ENCODE data around the gene MAT1A.
"Not testable (repeated sequence)": the region's sequence is repeated elsewhere in the genome, so short reads cannot be mapped to it uniquely, and the experiment has no call there.

The MAT1A gene

DNA sequence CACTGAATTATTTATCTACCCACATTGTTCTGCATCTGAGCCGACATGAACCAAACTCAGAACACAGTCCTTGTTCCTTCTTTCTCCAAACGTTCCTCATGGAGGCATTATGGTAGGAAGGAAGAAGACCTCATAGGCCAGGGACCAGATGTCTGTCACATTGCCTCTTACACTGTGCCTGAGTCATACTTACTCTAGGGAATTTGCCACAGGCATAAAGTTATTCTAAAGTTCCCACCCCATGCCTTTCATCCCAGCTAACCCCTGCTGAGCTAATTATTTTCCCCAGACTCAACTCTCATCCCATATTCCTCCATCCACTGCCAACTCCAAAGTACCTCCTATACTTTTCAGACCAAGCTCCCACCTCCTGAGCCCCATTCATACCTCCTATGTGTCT, 21.2 kb downstream of the MAT1A start:
- Histone ChIP-seq H3K27me3 (ENCODE audit: control insufficient read depth in 5 of 5, insufficient read depth in 4 of 5, low read length in 5 of 5) (peaks cover 0 to 8% (median 3%) of the 10 kb centered on the region in 5 donors), H3K4me3 (ENCODE audit: low read depth in 1 of 5, low read length in 5 of 5) (no peak overlapping the region), H3K9me3 (ENCODE audit: control insufficient read depth in 5 of 5, low read length in 5 of 5) (no peaks in the 10 kb centered on the region), H3K27ac (ENCODE audit: low read depth, low read length) (no peak overlapping the region), H3K36me3 (ENCODE audit: control insufficient read depth in 5 of 5, insufficient read depth in 5 of 5, low read length in 5 of 5) (no peaks in the 10 kb centered on the region), H3K4me1 (ENCODE audit: control insufficient read depth in 5 of 5, insufficient read depth in 5 of 5, low read length in 5 of 5) (peaks cover 0 to 2% (median 0%) of the 10 kb centered on the region in 5 donors), H3K9ac (ENCODE audit: low read length in 5 of 5) (no peak overlapping the region)

DNA sequence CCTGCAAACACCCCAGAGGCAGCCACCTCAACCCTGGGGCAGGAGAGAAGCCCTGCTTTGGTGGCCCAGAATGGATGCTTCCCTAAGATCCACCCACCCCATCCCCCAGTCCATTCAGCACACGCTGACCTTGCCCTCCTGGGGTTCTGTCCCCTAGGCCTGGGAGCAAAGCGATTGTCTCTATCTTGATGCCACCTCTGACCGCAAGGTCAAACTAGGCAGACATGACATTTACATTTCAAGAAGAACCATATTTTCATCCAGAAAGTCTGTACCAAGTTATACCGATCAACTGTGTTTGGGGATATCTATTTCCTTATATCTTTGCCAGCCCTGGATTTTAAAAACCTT, 23.0 kb downstream of the MAT1A start:
- Histone ChIP-seq H3K27ac (ENCODE audit: low read depth, low read length) (no peak overlapping the region), H3K4me1 (ENCODE audit: control insufficient read depth in 5 of 5, insufficient read depth in 5 of 5, low read length in 5 of 5) (no peaks in the 10 kb centered on the region), H3K27me3 (ENCODE audit: control insufficient read depth in 5 of 5, insufficient read depth in 4 of 5, low read length in 5 of 5) (peaks cover 0 to 8% (median 3%) of the 10 kb centered on the region in 5 donors), H3K4me3 (ENCODE audit: low read depth in 1 of 5, low read length in 5 of 5) (no peak overlapping the region), H3K9me3 (ENCODE audit: control insufficient read depth in 5 of 5, low read length in 5 of 5) (peaks cover 0 to 2% (median 0%) of the 10 kb centered on the region in 5 donors), H3K9ac (ENCODE audit: low read length in 5 of 5) (no peak overlapping the region), H3K36me3 (ENCODE audit: control insufficient read depth in 5 of 5, insufficient read depth in 5 of 5, low read length in 5 of 5) (no peaks in the 10 kb centered on the region)

DNA sequence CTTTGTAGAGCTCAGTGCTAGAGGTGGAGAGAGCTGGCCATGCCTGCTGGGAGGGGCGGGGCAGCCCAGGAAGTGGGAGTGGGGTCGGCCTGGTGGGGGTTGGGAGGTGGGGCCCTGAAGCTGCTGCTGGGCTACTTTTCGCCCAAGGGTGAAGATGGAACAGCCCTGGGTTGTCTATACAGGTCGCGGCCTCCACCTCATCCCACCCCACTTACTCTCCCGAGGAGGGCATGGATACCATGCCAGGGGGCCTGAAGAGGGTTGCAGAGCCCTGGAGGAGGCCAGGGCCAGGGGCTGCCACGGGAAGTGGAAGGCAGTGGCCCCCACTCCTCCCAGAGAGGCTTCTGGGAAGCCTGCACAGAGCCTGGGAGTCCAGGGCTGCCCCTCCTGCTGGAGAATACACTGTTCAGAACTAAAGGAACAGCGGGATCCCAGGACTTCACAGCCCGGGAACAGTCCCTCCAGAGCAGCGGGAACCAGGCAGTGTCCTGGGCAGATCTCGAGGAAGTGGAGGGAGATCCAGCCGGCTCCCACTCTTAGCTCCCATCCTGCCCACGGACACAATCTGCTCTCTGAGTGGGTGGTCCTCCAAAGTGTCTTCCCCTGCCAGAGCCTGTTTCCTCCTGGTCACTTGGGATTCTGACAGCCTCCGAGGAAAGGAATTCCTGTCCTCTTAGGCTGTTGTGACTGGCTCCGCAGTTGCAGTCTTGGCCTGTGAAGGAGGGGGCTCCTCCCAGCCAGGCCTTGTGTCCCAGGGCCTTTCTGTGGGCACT, 23.5 kb downstream of the MAT1A start:
- no peak overlapping the region for H3K27ac ChIP-seq (ENCODE audit: low read depth, low read length)
- H3K36me3 ChIP-seq (ENCODE audit: control insufficient read depth in 5 of 5, insufficient read depth in 5 of 5, low read length in 5 of 5), result no peaks in the 10 kb centered on the region
- H3K9me3 ChIP-seq (ENCODE audit: control insufficient read depth in 5 of 5, low read length in 5 of 5), result peaks cover 0 to 2% (median 0%) of the 10 kb centered on the region in 5 donors
- no peak overlapping the region for H3K9ac ChIP-seq (ENCODE audit: low read length in 5 of 5)
- H3K27me3 ChIP-seq (ENCODE audit: control insufficient read depth in 5 of 5, insufficient read depth in 4 of 5, low read length in 5 of 5), result peaks cover 0 to 8% (median 2%) of the 10 kb centered on the region in 5 donors
- H3K4me1 ChIP-seq (ENCODE audit: control insufficient read depth in 5 of 5, insufficient read depth in 5 of 5, low read length in 5 of 5), result no peaks in the 10 kb centered on the region
- no peak overlapping the region for H3K4me3 ChIP-seq (ENCODE audit: low read depth in 1 of 5, low read length in 5 of 5)

DNA sequence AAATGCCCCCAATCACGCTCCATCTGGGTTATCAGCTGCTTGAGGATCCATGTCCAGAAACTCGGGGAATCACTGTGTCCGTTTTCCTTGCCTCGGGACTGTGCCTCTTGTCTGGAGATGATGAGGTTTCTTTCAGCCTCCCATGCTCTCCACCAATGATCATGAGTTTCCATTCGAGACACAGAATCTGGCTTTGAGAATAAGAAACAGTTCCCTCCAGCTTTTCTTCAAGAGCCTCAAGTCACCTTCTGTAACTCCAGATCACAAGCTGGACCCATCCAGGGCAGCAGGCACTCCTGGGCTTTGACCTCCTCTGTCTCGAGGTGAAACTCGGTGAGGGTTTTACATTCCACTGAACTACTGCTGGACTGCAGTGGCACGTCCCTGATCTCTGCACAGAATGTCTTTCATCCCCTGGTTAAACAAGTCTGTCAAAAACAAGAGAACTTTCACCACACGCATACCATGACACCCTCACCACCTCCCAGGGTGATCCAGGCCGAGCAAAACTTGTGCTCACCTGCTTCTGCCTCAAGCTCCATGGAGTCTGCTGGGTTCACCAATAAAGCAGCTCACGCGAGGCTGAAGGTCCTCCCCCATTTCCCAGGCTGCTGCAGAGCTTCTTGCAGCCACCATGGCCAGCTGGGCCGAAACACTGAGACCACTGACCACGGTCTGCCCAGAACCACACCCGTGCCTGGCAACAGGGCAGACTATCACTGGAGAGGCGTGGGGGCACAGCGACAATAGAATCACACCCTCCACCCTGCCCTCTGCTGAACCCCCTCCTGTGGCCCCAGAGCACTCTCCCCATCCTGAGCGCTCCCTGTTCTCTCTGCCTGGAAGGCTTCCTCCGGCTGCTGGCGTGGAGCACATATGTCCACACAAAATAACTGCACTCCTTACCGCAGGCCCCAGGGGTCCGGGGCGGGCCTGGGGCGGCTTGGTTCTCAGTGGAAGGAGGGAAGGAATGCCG, 25.1 kb downstream of the MAT1A start:
- no peak overlapping the region for H3K4me3 ChIP-seq (ENCODE audit: low read depth in 1 of 5, low read length in 5 of 5)
- H3K27ac ChIP-seq (ENCODE audit: low read depth, low read length), result no peak overlapping the region

DNA sequence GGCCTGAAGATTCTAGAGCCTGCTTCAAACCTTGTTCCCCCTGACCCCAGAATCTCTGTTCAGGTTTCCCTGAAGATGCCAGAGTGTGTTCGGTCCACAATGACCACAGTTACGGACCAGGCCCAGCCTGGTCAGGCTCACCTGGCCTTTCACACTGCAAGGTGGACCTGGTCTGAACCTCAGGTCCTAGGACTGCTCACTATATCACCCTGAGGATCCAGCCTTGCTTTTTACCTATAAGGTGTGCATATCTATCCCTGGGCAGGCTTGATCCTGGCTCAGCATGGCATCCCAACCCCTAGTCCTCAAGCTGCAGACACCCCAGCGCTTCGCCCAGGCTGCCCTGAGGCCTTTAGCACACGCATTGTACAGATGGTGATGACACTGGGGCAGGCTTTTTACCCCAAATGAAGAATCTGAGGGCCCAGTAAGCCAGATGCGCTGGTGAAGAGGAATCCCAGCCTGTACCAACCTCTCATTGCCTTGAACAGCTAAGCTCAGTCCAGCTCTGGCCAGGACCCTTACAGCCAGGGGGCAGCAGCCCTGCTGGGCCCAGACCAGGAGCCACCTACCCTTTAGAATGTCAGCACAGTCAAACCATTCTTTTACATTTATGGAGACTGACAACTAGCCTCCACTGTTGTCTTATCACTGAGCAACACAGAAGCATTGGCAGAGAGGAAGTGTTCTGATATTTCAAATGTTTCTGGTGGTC, 28.0 kb downstream of the MAT1A start:
- peaks cover 0 to 2% (median 0%) of the 10 kb centered on the region in 5 donors for H3K9me3 ChIP-seq (ENCODE audit: control insufficient read depth in 5 of 5, low read length in 5 of 5)
- H3K9ac ChIP-seq (ENCODE audit: low read length in 5 of 5), result no peak overlapping the region
- H3K27ac ChIP-seq (ENCODE audit: low read depth, low read length), result no peak overlapping the region
- H3K4me1 ChIP-seq (ENCODE audit: control insufficient read depth in 5 of 5, insufficient read depth in 5 of 5, low read length in 5 of 5), result no peaks in the 10 kb centered on the region
- H3K4me3 ChIP-seq (ENCODE audit: low read depth in 1 of 5, low read length in 5 of 5), result no peak overlapping the region
- H3K36me3 ChIP-seq (ENCODE audit: control insufficient read depth in 5 of 5, insufficient read depth in 5 of 5, low read length in 5 of 5), result no peaks in the 10 kb centered on the region
- peaks cover 0 to 3% (median 2%) of the 10 kb centered on the region in 5 donors for H3K27me3 ChIP-seq (ENCODE audit: control insufficient read depth in 5 of 5, insufficient read depth in 4 of 5, low read length in 5 of 5)

More for the DNA sequence above, 25.1 kb downstream of the MAT1A start:
- H3K36me3 ChIP-seq (ENCODE audit: control insufficient read depth in 5 of 5, insufficient read depth in 5 of 5, low read length in 5 of 5), result no peaks in the 10 kb centered on the region
- H3K9ac ChIP-seq (ENCODE audit: low read length in 5 of 5), result no peak overlapping the region
- peaks cover 0 to 2% (median 0%) of the 10 kb centered on the region in 5 donors for H3K9me3 ChIP-seq (ENCODE audit: control insufficient read depth in 5 of 5, low read length in 5 of 5)
- H3K4me1 ChIP-seq (ENCODE audit: control insufficient read depth in 5 of 5, insufficient read depth in 5 of 5, low read length in 5 of 5), result no peaks in the 10 kb centered on the region
- H3K27me3 ChIP-seq (ENCODE audit: control insufficient read depth in 5 of 5, insufficient read depth in 4 of 5, low read length in 5 of 5), result peaks cover 0 to 3% (median 0%) of the 10 kb centered on the region in 5 donors

DNA sequence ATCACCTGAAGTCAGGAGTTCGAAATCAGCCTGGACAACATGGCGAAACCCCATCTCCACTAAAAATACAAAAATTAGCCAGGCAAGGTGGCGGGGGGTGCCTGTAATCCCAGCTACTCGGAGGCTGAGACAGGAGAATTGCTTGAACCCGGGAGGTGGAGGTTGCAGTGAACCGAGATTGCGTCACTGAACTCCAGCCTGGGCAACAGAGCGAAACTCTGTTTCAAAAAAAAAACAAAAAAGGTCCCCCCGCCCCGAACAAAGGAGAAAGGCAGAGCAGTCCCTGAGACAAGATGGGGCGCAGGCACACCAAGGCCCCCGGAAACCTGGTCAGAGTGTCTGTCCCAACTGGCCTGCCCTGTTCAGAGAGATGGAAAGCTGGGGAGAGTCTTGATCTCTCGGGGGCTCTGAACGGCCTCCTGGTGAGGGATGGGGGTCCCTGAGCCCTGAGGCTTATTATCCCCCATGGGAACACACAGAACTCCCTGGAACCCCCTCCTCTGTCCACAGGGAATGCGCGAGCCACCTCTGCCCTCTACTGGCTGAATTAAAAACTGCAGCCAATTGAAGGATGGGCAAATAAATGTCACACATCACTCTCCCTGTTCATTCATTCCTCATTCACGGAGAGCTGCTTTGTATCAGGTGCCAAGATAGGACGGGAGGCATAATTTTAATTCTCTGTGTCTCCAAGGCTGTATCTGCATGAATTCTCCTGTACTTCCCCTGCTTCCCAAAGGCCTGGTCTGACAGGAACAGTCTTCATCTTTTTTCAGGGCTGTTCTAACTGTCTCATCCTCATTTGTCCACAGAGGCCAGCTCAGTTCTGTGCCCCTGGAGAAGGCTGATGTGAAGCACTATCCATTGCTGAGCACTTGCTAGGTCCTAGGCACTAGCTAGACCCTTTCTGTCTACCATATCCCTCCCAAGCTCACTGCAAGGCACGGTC, 28.9 kb downstream of the MAT1A start:
- peaks cover 0 to 3% (median 3%) of the 10 kb centered on the region in 5 donors for H3K27me3 ChIP-seq (ENCODE audit: control insufficient read depth in 5 of 5, insufficient read depth in 4 of 5, low read length in 5 of 5)
- H3K27ac ChIP-seq (ENCODE audit: low read depth, low read length), result no peak overlapping the region
- peaks cover 0 to 2% (median 0%) of the 10 kb centered on the region in 5 donors for H3K9me3 ChIP-seq (ENCODE audit: control insufficient read depth in 5 of 5, low read length in 5 of 5)
- H3K4me1 ChIP-seq (ENCODE audit: control insufficient read depth in 5 of 5, insufficient read depth in 5 of 5, low read length in 5 of 5), result no peaks in the 10 kb centered on the region
- H3K4me3 ChIP-seq (ENCODE audit: low read depth in 1 of 5, low read length in 5 of 5), result no peak overlapping the region
- no peak overlapping the region for H3K9ac ChIP-seq (ENCODE audit: low read length in 5 of 5)
- no peaks in the 10 kb centered on the region for H3K36me3 ChIP-seq (ENCODE audit: control insufficient read depth in 5 of 5, insufficient read depth in 5 of 5, low read length in 5 of 5)

DNA sequence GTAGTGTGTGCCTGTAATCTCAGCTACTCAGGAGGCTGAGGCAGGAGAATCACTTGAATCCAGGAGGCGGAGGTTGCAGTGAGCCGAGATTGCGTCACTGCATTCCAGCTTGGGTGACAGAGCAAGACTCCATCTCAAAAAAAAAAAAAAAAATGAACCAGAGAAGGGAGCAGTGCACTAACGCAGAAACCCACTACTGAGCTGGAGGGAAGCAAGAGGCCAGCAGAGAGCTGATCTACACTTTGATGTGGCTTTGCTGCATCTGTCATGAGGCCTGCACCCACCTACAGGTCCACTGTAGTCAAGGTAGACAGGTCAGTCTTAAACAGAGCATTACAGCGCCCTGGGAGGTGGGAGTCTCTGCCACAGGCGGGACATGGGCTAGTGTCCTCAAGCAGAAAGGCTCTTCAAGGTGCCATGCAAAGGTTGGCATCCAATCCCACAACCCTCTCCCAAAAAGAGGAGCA, 30.0 kb downstream of the MAT1A start:
- Histone ChIP-seq H3K9me3 (ENCODE audit: control insufficient read depth in 5 of 5, low read length in 5 of 5) (peaks cover 0 to 2% (median 0%) of the 10 kb centered on the region in 5 donors), H3K27ac (ENCODE audit: low read depth, low read length) (no peak overlapping the region), H3K4me1 (ENCODE audit: control insufficient read depth in 5 of 5, insufficient read depth in 5 of 5, low read length in 5 of 5) (no peaks in the 10 kb centered on the region), H3K4me3 (ENCODE audit: low read depth in 1 of 5, low read length in 5 of 5) (no peak overlapping the region), H3K27me3 (ENCODE audit: control insufficient read depth in 5 of 5, insufficient read depth in 4 of 5, low read length in 5 of 5) (peaks cover 0 to 3% (median under 1%) of the 10 kb centered on the region in 5 donors), H3K36me3 (ENCODE audit: control insufficient read depth in 5 of 5, insufficient read depth in 5 of 5, low read length in 5 of 5) (no peaks in the 10 kb centered on the region), H3K9ac (ENCODE audit: low read length in 5 of 5) (no peak overlapping the region)

DNA sequence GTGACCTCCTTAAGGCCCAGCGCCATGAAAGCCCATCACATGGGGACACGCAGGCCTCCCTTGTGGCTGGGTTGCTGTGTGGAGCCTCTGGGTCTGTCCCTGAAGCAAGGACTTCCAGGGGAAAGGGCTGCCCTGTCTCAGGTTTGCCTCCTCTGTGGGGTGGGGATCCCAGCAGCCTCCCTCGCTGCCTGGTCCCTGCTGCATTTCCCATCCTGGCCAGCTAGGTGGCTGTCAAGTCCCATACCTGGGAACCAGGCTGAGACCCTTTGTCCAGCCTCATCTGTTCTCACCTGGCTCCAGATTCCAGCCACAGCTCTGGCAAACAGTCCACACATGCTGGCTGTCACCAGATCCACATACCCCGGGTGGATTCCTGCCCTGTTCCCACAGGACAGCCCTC, 32.7 kb downstream of the MAT1A start:
- H3K4me1 ChIP-seq (ENCODE audit: control insufficient read depth in 5 of 5, insufficient read depth in 5 of 5, low read length in 5 of 5); H3K4me3 ChIP-seq (ENCODE audit: low read depth in 1 of 5, low read length in 5 of 5); H3K27ac ChIP-seq (ENCODE audit: low read depth, low read length); H3K36me3 ChIP-seq (ENCODE audit: control insufficient read depth in 5 of 5, insufficient read depth in 5 of 5, low read length in 5 of 5); H3K9me3 ChIP-seq (ENCODE audit: control insufficient read depth in 5 of 5, low read length in 5 of 5); H3K27me3 ChIP-seq (ENCODE audit: control insufficient read depth in 5 of 5, insufficient read depth in 4 of 5, low read length in 5 of 5); H3K9ac ChIP-seq (ENCODE audit: low read length in 5 of 5): not testable (repeated sequence)

DNA sequence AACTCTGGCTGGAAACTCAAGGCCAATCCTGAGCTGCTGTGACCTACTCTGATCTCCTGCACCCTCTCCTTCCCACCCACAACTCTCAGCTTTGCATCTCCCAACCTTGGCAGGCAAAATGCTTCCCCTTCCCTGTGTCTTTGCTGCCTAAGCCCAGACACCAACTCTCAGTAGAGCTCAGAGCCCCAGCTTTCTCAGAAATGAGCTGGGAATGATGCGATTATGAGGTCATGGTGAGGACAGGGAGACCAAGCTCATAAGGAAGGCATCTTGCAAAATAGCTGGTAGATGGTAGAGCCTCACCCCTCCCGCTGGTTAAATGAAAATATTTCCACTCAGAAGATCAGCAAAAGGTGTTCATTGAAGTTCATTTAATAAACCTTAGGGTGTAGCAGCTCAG, 34.7 kb downstream of the MAT1A start:
- not testable (repeated sequence) for H3K9ac ChIP-seq (ENCODE audit: low read length in 5 of 5); H3K4me3 ChIP-seq (ENCODE audit: low read depth in 1 of 5, low read length in 5 of 5); H3K27me3 ChIP-seq (ENCODE audit: control insufficient read depth in 5 of 5, insufficient read depth in 4 of 5, low read length in 5 of 5); H3K4me1 ChIP-seq (ENCODE audit: control insufficient read depth in 5 of 5, insufficient read depth in 5 of 5, low read length in 5 of 5); H3K27ac ChIP-seq (ENCODE audit: low read depth, low read length); H3K36me3 ChIP-seq (ENCODE audit: control insufficient read depth in 5 of 5, insufficient read depth in 5 of 5, low read length in 5 of 5); H3K9me3 ChIP-seq (ENCODE audit: control insufficient read depth in 5 of 5, low read length in 5 of 5)
